Activated gamma-delta T cell (primary cell): ENCODE results near the gene TRAF6.
"Not testable (repeated sequence)": the region's sequence is repeated elsewhere in the genome, so short reads cannot be mapped to it uniquely, and the experiment has no call there.

Experiments used
- DNase-seq: peaks from one replicate; lab custom pipeline; 2025; lab: John Stamatoyannopoulos, UW

Gene TRAF6

GRCh38 chr11:36493332-36493731 lies 16.7 kb downstream of the TRAF6 start:
- DNase-seq: no peak

- DNase-seq: no peak
Measured at GRCh38 chr11:36492724-36493304, 17.3 kb downstream of the TRAF6 start.

GRCh38 chr11:36490026-36490806 lies 19.9 kb downstream of the TRAF6 start:
- DNase-seq: no peak

- DNase-seq: no peak
Measured at GRCh38 chr11:36488096-36488495, 22.0 kb downstream of the TRAF6 start.

GRCh38 chr11:36487619-36488018 lies 22.5 kb downstream of the TRAF6 start:
- no peak for DNase-seq

- no peak for DNase-seq
Measured at GRCh38 chr11:36485298-36486002, 24.6 kb downstream of the TRAF6 start.

GRCh38 chr11:36483042-36483441 lies 27.0 kb downstream of the TRAF6 start:
- not testable (repeated sequence) for DNase-seq

- no peak for DNase-seq
Measured at GRCh38 chr11:36480833-36481232, 29.2 kb downstream of the TRAF6 start.

GRCh38 chr11:36478700-36479329 lies 31.3 kb downstream of the TRAF6 start:
- DNase-seq: no peak

GRCh38 chr11:36475192-36475591 lies 34.9 kb downstream of the TRAF6 start:
- DNase-seq: no peak

- no peak for DNase-seq
Measured at GRCh38 chr11:36471577-36471976, 38.5 kb downstream of the TRAF6 start.

- DNase-seq: no peak
Measured at GRCh38 chr11:36469881-36470802, 39.9 kb downstream of the TRAF6 start.

GRCh38 chr11:36469063-36469462 lies 41.0 kb downstream of the TRAF6 start:
- DNase-seq: no peak

- no peak for DNase-seq
Measured at GRCh38 chr11:36467916-36468315, 42.2 kb downstream of the TRAF6 start.

GRCh38 chr11:36467012-36467411 lies 43.1 kb downstream of the TRAF6 start:
- no peak for DNase-seq

- DNase-seq: no peak
Measured at GRCh38 chr11:36465449-36466163, 44.5 kb downstream of the TRAF6 start.

- DNase-seq: no peak
Measured at GRCh38 chr11:36464720-36465119, 45.4 kb downstream of the TRAF6 start.

- no peak for DNase-seq
Measured at GRCh38 chr11:36463781-36464180, 46.3 kb downstream of the TRAF6 start.

- no peak for DNase-seq
Measured at GRCh38 chr11:36462321-36462720, 47.8 kb downstream of the TRAF6 start.

- DNase-seq: no peak
Measured at GRCh38 chr11:36460220-36460619, 49.9 kb downstream of the TRAF6 start.

GRCh38 chr11:36459046-36459445 lies 51.0 kb downstream of the TRAF6 start:
- DNase-seq: no peak
